ENCODE data around the gene IRF2BPL. TPM values are rescaled to one million over a fixed set of nuclear protein-coding genes. Genes with fewer than 3 reads are reported as not detected.

IRF2BPL gene
- total RNA-seq, 1 donor from 2014 or later, result 68.1 TPM

GRCh38 chr14:77006132-77006531 is 22.4 kb downstream of the IRF2BPL start:
- no peak for DNase-seq (ENCODE audit: low spot score in 2 of 2)
- Histone ChIP-seq H3K4me3 (no peak overlapping the region), H3K36me3 (no peaks in the 10 kb centered on the region), H3K9me3 (no peaks in the 10 kb centered on the region), H3K27ac (peak overlapping the region; percentile 69 to 80), H3K27me3 (no peaks in the 10 kb centered on the region), H3K4me1 (peaks cover 18 to 25% of the 10 kb centered on the region in 2 donors)
- TF ChIP-seq CTCF (IDR thresholded peaks at IDR 0.05), result no peak
- intact Hi-C loops (cut with DNase I), result loop anchor here (5.0 kb wide), 3 partner anchors 46 to 61 kb away; no protein-coding TSS in a partner anchor

- Histone ChIP-seq H3K4me3 (no peak overlapping the region), H3K9me3 (no peaks in the 10 kb centered on the region), H3K27ac (peak overlapping the region; percentile 69 to 80), H3K27me3 (no peaks in the 10 kb centered on the region), H3K36me3 (no peaks in the 10 kb centered on the region), H3K4me1 (peaks cover 18 to 25% of the 10 kb centered on the region in 2 donors)
- no peak for TF ChIP-seq CTCF (IDR thresholded peaks at IDR 0.05)
- no peak for DNase-seq (ENCODE audit: low spot score in 2 of 2)
- intact Hi-C loops (cut with DNase I), result loop anchor here (5.0 kb wide), 3 partner anchors 47 to 62 kb away; no protein-coding TSS in a partner anchor
These were observed 22.9 kb downstream of the IRF2BPL start for GRCh38 chr14:77005559-77005958.

- H3K27me3 ChIP-seq, result no peaks in the 10 kb centered on the region
- no peak for TF ChIP-seq CTCF (IDR thresholded peaks at IDR 0.05)
- H3K27ac ChIP-seq, result peak overlapping the region in 1 of 2 donors; percentile 80
- intact Hi-C loops (cut with DNase I), result loop anchor here (5.0 kb wide), 3 partner anchors 47 to 62 kb away; no protein-coding TSS in a partner anchor
- peaks cover 20 to 31% of the 10 kb centered on the region in 2 donors for H3K4me1 ChIP-seq
- no peak overlapping the region for H3K4me3 ChIP-seq
- no peaks in the 10 kb centered on the region for H3K36me3 ChIP-seq
- H3K9me3 ChIP-seq, result no peaks in the 10 kb centered on the region
- no peak for DNase-seq (ENCODE audit: low spot score in 2 of 2)
These were observed 23.6 kb downstream of the IRF2BPL start for GRCh38 chr14:77004711-77005460.

- TF ChIP-seq CTCF (IDR thresholded peaks at IDR 0.05), result no peak
- Histone ChIP-seq H3K27ac (no peak overlapping the region), H3K4me3 (no peak overlapping the region), H3K27me3 (no peaks in the 10 kb centered on the region), H3K4me1 (peaks cover 18 to 31% of the 10 kb centered on the region in 2 donors), H3K36me3 (no peaks in the 10 kb centered on the region), H3K9me3 (no peaks in the 10 kb centered on the region)
- no peak for DNase-seq (ENCODE audit: low spot score in 2 of 2)
- intact Hi-C loops (cut with DNase I), result no loop called here
These were observed 24.4 kb downstream of the IRF2BPL start for GRCh38 chr14:77003960-77004710.

- Histone ChIP-seq H3K27ac (no peak overlapping the region), H3K27me3 (no peaks in the 10 kb centered on the region), H3K36me3 (no peaks in the 10 kb centered on the region), H3K9me3 (no peaks in the 10 kb centered on the region), H3K4me1 (peaks cover 9 to 18% of the 10 kb centered on the region in 2 donors), H3K4me3 (no peak overlapping the region)
- no peak for TF ChIP-seq CTCF (IDR thresholded peaks at IDR 0.05)
- intact Hi-C loops (cut with DNase I), result no loop called here
- DNase-seq (ENCODE audit: low spot score in 2 of 2), result no peak
These were observed 25.6 kb downstream of the IRF2BPL start for GRCh38 chr14:77002889-77003288.

Measured in ascending aorta (tissue), 2 donors.